ENCODE results near the gene PLCH1.

Gene PLCH1

GRCh38 chr3:155572085-155572484, 172.8 kb downstream of the PLCH1 start:
- DNase-seq: no peak
- no peaks in the 10 kb centered on the region for H3K27me3 ChIP-seq
- TF ChIP-seq CTCF (IDR thresholded peaks at IDR 0.05; ENCODE audit: low read depth, low read length): no peak
- H3K36me3 ChIP-seq: no peaks in the 10 kb centered on the region
- no peak overlapping the region for H3K4me3 ChIP-seq (ENCODE audit: low read depth, low read length)
- no peaks in the 10 kb centered on the region for H3K4me1 ChIP-seq
- no peaks in the 10 kb centered on the region for H3K9me3 ChIP-seq

GRCh38 chr3:155568295-155568694, 176.6 kb downstream of the PLCH1 start:
- Histone ChIP-seq H3K4me3 (ENCODE audit: low read depth, low read length) (no peak overlapping the region), H3K9me3 (no peaks in the 10 kb centered on the region), H3K4me1 (no peaks in the 10 kb centered on the region), H3K27me3 (no peaks in the 10 kb centered on the region), H3K36me3 (no peaks in the 10 kb centered on the region)
- DNase-seq: no peak
- no peak for TF ChIP-seq CTCF (IDR thresholded peaks at IDR 0.05; ENCODE audit: low read depth, low read length)

- Histone ChIP-seq H3K4me3 (ENCODE audit: low read depth, low read length) (no peak overlapping the region), H3K4me1 (no peaks in the 10 kb centered on the region), H3K9me3 (no peaks in the 10 kb centered on the region), H3K36me3 (no peaks in the 10 kb centered on the region), H3K27me3 (no peaks in the 10 kb centered on the region)
- no peak for TF ChIP-seq CTCF (IDR thresholded peaks at IDR 0.05; ENCODE audit: low read depth, low read length)
- DNase-seq: no peak
Observed at GRCh38 chr3:155560594-155560993, 184.3 kb downstream of the PLCH1 start.

GRCh38 chr3:155560135-155560534, 184.7 kb downstream of the PLCH1 start:
- H3K9me3 ChIP-seq: no peaks in the 10 kb centered on the region
- H3K36me3 ChIP-seq: no peaks in the 10 kb centered on the region
- DNase-seq: no peak
- no peak for TF ChIP-seq CTCF (IDR thresholded peaks at IDR 0.05; ENCODE audit: low read depth, low read length)
- H3K4me1 ChIP-seq: no peaks in the 10 kb centered on the region
- no peak overlapping the region for H3K4me3 ChIP-seq (ENCODE audit: low read depth, low read length)
- no peaks in the 10 kb centered on the region for H3K27me3 ChIP-seq

- no peaks in the 10 kb centered on the region for H3K4me1 ChIP-seq
Observed at GRCh38 chr3:155556531-155556930, 188.3 kb downstream of the PLCH1 start.

More at GRCh38 chr3:155556531-155556930, 188.3 kb downstream of the PLCH1 start:
- DNase-seq: no peak
- no peaks in the 10 kb centered on the region for H3K27me3 ChIP-seq
- H3K9me3 ChIP-seq: no peaks in the 10 kb centered on the region
- H3K36me3 ChIP-seq: no peaks in the 10 kb centered on the region
- no peak overlapping the region for H3K4me3 ChIP-seq (ENCODE audit: low read depth, low read length)
- no peak for TF ChIP-seq CTCF (IDR thresholded peaks at IDR 0.05; ENCODE audit: low read depth, low read length)

All from BE2C (cell line).